Chondrocyte (in vitro differentiated cells): ENCODE data around the gene MYO9B. TPM values are rescaled to one million over a fixed set of nuclear protein-coding genes. Genes with fewer than 3 reads are reported as not detected.
"Not testable (repeated sequence)": the region's sequence is repeated elsewhere in the genome, so short reads cannot be mapped to it uniquely, and the experiment has no call there.

Experiments
- DNase-seq: peaks from one replicate; pipeline ENCODE4 v3.0.0; 2021; ENCODE audit warnings: mixed read lengths, low spot score
- H3K27ac Mint-ChIP-seq: one replicate; pipeline ENCODE4 v1.8.0; 2021; ENCODE audit warnings: mild to moderate bottlenecking, moderate library complexity, mixed read lengths; ENCODE audit not compliant: unreplicated experiment
- H3K27me3 Mint-ChIP-seq: 2 replicates; pipeline ENCODE4 v1.8.0; 2021; ENCODE audit warnings: low read depth, mixed read lengths
- H3K36me3 Mint-ChIP-seq: 2 replicates; pipeline ENCODE4 v1.8.0; 2021; ENCODE audit warnings: low read depth, mixed read lengths
- H3K4me1 Mint-ChIP-seq: 2 replicates; pipeline ENCODE4 v1.8.0; 2021; ENCODE audit warnings: low read depth, mild to moderate bottlenecking, mixed read lengths
- H3K4me3 Mint-ChIP-seq: one replicate; pipeline ENCODE4 v1.8.0; 2021; ENCODE audit warnings: mild to moderate bottlenecking, moderate library complexity, mixed read lengths; ENCODE audit not compliant: unreplicated experiment
- H3K9me3 Mint-ChIP-seq: 2 replicates; pipeline ENCODE4 v1.8.0; 2021; ENCODE audit warnings: low read depth, mixed read lengths
- total RNA-seq: library from RNA; stranded (reverse); gene quantifications from 3 replicates; pipeline ENCODE4 v1.2.1, GENCODE V29; 2021
- TF ChIP-seq, protein P1 (sequence below): fragments of 200-600 bp; sonication (generic); IDR thresholded peaks from 2 replicates; pipeline ENCODE4 v1.5.0; 2021; ENCODE audit warnings: antibody characterized with exemption, mild to moderate bottlenecking, moderate library complexity

MYO9B gene
- total RNA-seq, 1 donor from 2014 or later, result 94.6 TPM

DNA sequence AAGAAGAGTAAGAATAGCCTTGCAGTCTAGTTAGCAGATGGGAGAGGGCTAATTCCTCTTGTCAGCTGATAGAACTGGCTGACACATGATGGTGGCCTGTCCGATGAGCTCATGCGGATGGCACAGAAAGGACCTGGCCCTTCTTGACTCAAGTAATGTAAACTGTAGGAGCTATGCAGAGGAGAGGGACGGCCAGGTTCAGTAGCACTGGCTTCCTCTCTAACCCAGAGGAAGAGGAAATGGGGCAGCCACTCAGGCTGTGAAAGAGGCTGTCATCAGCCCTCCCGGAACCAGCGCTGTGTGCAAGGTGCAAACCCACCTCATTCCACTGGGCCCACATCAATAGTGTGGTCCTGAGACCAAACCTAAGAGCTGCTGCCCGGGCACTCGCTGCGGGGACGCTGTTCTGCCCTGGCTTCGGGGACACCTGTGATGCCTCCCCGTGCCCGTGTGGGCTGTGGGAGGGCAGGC lies 108.8 kb downstream of the MYO9B start:
- no peak for DNase-seq
- H3K27me3 Mint-ChIP-seq, result no peaks in the 10 kb centered on the region
- peaks cover 30% of the 10 kb centered on the region for H3K36me3 Mint-ChIP-seq
- no peak overlapping the region for H3K27ac Mint-ChIP-seq
- no peaks in the 10 kb centered on the region for H3K4me1 Mint-ChIP-seq
- TF ChIP-seq, protein P1, sequence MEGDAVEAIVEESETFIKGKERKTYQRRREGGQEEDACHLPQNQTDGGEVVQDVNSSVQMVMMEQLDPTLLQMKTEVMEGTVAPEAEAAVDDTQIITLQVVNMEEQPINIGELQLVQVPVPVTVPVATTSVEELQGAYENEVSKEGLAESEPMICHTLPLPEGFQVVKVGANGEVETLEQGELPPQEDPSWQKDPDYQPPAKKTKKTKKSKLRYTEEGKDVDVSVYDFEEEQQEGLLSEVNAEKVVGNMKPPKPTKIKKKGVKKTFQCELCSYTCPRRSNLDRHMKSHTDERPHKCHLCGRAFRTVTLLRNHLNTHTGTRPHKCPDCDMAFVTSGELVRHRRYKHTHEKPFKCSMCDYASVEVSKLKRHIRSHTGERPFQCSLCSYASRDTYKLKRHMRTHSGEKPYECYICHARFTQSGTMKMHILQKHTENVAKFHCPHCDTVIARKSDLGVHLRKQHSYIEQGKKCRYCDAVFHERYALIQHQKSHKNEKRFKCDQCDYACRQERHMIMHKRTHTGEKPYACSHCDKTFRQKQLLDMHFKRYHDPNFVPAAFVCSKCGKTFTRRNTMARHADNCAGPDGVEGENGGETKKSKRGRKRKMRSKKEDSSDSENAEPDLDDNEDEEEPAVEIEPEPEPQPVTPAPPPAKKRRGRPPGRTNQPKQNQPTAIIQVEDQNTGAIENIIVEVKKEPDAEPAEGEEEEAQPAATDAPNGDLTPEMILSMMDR, result no peak
- no peaks in the 10 kb centered on the region for H3K9me3 Mint-ChIP-seq
- no peak overlapping the region for H3K4me3 Mint-ChIP-seq

- Mint-ChIP-seq H3K4me3 (no peak overlapping the region), H3K27ac (no peak overlapping the region), H3K4me1 (no peaks in the 10 kb centered on the region), H3K36me3 (peaks cover 35% of the 10 kb centered on the region), H3K9me3 (no peaks in the 10 kb centered on the region), H3K27me3 (no peaks in the 10 kb centered on the region)
- TF ChIP-seq, protein P1, result no peak
- no peak for DNase-seq
Observed at GRCh38 chr19:17185590-17185989, 110.0 kb downstream of the MYO9B start.

GRCh38 chr19:17191736-17192135 lies 116.2 kb downstream of the MYO9B start:
- not testable (repeated sequence) for DNase-seq, H3K27ac Mint-ChIP-seq, H3K4me3 Mint-ChIP-seq, H3K27me3 Mint-ChIP-seq, H3K9me3 Mint-ChIP-seq, H3K4me1 Mint-ChIP-seq
- H3K36me3 Mint-ChIP-seq, result peaks cover 40% of the 10 kb centered on the region

DNA sequence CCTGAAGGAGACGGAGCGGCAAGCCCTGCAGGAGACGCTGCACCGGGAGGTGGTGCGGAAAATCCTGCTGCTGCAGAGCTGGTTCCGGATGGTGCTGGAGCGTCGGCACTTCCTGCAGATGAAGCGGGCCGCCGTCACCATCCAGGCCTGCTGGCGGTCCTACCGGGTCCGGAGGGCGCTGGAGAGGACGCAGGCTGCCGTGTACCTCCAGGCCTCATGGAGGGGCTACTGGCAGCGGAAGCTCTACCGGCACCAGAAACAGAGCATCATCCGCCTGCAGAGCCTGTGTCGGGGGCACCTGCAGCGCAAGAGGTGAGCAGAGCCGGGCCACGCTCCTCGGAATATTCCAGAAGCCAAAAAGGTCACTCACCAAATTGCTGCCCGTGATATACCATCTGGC lies 117.2 kb downstream of the MYO9B start:
- TF ChIP-seq, protein P1, result no peak
- DNase-seq, result no peak
- H3K27ac Mint-ChIP-seq, result no peak overlapping the region
- peaks cover 41% of the 10 kb centered on the region for H3K36me3 Mint-ChIP-seq
- no peaks in the 10 kb centered on the region for H3K27me3 Mint-ChIP-seq
- no peak overlapping the region for H3K4me3 Mint-ChIP-seq
- H3K9me3 Mint-ChIP-seq, result no peaks in the 10 kb centered on the region
- no peaks in the 10 kb centered on the region for H3K4me1 Mint-ChIP-seq

DNA sequence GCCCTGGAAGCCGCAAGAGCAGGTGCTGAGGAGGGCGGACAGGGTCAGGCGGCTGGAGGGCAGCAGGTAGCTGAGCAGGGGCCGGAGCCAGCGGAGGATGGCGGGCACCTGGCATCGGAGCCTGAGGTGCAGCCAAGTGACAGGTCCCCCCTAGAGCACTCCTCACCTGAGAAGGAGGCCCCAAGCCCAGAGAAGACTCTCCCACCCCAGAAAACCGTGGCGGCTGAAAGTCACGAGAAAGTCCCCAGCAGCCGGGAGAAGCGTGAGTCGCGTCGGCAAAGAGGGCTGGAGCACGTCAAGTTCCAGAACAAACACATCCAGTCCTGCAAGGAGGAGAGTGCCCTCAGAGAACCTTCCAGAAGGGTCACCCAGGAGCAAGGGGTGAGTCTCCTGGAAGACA lies 119.0 kb downstream of the MYO9B start:
- Mint-ChIP-seq H3K9me3 (no peaks in the 10 kb centered on the region), H3K27me3 (no peaks in the 10 kb centered on the region), H3K27ac (no peak overlapping the region), H3K4me3 (no peak overlapping the region), H3K4me1 (no peaks in the 10 kb centered on the region), H3K36me3 (peaks cover 50% of the 10 kb centered on the region)
- DNase-seq, result no peak
- TF ChIP-seq, protein P1, result no peak

DNA sequence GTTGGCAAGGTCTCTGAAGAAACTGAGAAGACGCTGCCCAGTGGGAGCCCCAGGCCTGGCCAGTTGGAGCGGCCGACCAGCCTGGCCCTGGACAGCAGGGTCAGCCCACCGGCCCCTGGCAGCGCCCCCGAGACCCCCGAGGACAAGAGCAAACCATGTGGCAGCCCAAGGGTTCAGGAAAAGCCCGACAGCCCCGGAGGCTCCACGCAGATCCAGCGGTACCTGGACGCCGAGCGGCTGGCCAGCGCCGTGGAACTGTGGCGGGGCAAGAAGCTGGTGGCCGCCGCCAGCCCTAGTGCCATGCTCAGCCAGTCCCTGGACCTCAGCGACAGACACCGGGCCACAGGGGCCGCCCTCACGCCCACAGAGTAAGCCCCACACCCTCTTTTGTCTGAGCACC lies 119.5 kb downstream of the MYO9B start:
- TF ChIP-seq, protein P1, result no peak
- no peak overlapping the region for H3K4me3 Mint-ChIP-seq
- H3K27ac Mint-ChIP-seq, result no peak overlapping the region
- no peaks in the 10 kb centered on the region for H3K27me3 Mint-ChIP-seq
- H3K9me3 Mint-ChIP-seq, result no peaks in the 10 kb centered on the region
- H3K4me1 Mint-ChIP-seq, result no peaks in the 10 kb centered on the region
- H3K36me3 Mint-ChIP-seq, result peaks cover 49% of the 10 kb centered on the region
- DNase-seq, result no peak
